Measurements from ENCODE around the gene SH3RF3.

GRCh38 chr2:109480486-109481195, 351.6 kb downstream of the SH3RF3 start:
- TF ChIP-seq PATZ1 (CRISPR knock-in tag; IDR thresholded peaks at IDR 0.05; ENCODE audit: borderline replicate concordance) (no peak), ZFP30 (CRISPR knock-in tag; IDR thresholded peaks at IDR 0.05) (no peak), ZNF70 (CRISPR knock-in tag; IDR thresholded peaks at IDR 0.05) (no peak), SNAI2 (CRISPR knock-in tag; IDR thresholded peaks at IDR 0.05) (no peak), ZNF565 (CRISPR knock-in tag; conservative IDR thresholded peaks at IDR 0.05; ENCODE audit: low read depth) (no peak), ZNF8 (CRISPR knock-in tag; IDR thresholded peaks at IDR 0.05) (no peak)

Measured in SK-N-SH treated with all-trans-retinoic acid at 6 μM for 48 hours (cell line).